Heart right ventricle (tissue), 16 donors: ENCODE results near the gene RAD51D. TPM values are rescaled to one million over a fixed set of nuclear protein-coding genes. Genes with fewer than 3 reads are reported as not detected.
"Not testable (repeated sequence)": the region's sequence is repeated elsewhere in the genome, so short reads cannot be mapped to it uniquely, and the experiment has no call there.

Experiments
- ATAC-seq, 8 donors: fragments of 200-7000 bp; cut with Tn5 transposase; one replicate each; pipeline ENCODE4 v1.9.1; 2020; ENCODE audit warnings: mild to moderate bottlenecking in 8 of 8, moderate library complexity in 8 of 8, moderate number of reproducible peaks in 1 of 8
- DNase-seq, 2 donors: peaks; one replicate each; pipeline ENCODE4 v3.0.0-alpha.2; 2020
- H3K27ac ChIP-seq, 10 donors: fragments of 200-600 bp; sonication (generic) in 2 of 10; one replicate each; pipeline versions ENCODE4 v1.5.0 to v1.8.0; 2020 to 2022; ENCODE audit warnings: mild to moderate bottlenecking in 3 of 10
- H3K27me3 ChIP-seq, 7 donors: fragments of 200-600 bp; one replicate each; pipeline ENCODE4 v1.8.0; 2021 to 2022; ENCODE audit warnings: mild to moderate bottlenecking in 2 of 7
- H3K36me3 ChIP-seq, 9 donors: fragments of 200-600 bp; sonication (generic) in 1 of 9; one replicate each; pipeline versions ENCODE4 v1.5.0 to v1.8.0; 2020 to 2022; ENCODE audit warnings: mild to moderate bottlenecking in 2 of 9
- H3K4me1 ChIP-seq, 9 donors: fragments of 200-600 bp; sonication (generic) in 1 of 9; one replicate each; pipeline versions ENCODE4 v1.5.0 to v1.8.0; 2020 to 2022; ENCODE audit warnings: mild to moderate bottlenecking in 4 of 9
- H3K4me3 ChIP-seq, 10 donors: fragments of 200-600 bp; sonication (generic) in 2 of 10; one replicate each; pipeline versions ENCODE4 v1.5.0 to v1.8.0; 2020 to 2022; ENCODE audit warnings: mild to moderate bottlenecking in 7 of 10, moderate library complexity in 2 of 10
- H3K9me3 ChIP-seq, 11 donors: fragments of 200-600 bp in 10 of 11; sonication (generic) in 2 of 11; one replicate each; pipeline versions ENCODE4 v1.5.0 to v1.8.0; 2013 to 2022; ENCODE audit warnings: mild to moderate bottlenecking in 2 of 11, control low read depth in 1 of 11, moderate library complexity in 1 of 11
- CTCF ChIP-seq, 9 donors: fragments of 200-600 bp; sonication (generic) in 2 of 9; IDR thresholded peaks; one replicate each; pipeline versions ENCODE4 v1.5.0 to v1.8.0; 2021 to 2022; ENCODE audit warnings: antibody characterized with exemption in 9 of 9, mild to moderate bottlenecking in 5 of 9, moderate library complexity in 1 of 9
- WGBS, 2 donors: extraction: QIAGEN DNeasy Blood & Tissue Kit; methylation state at CpG; one replicate each; pipeline ENCODE4 v1.1.7; 2013; ENCODE audit warnings: inconsistent platforms in 1 of 2; 5-methylcytosine and 5-hydroxymethylcytosine counted together
- intact Hi-C, 10 donors: fragments of 100-400 bp; cut with DNase I; formaldehyde crosslinking; loops; one replicate each; pipeline versions ENCODE4 v1.11.1 to v1.14.2; 2022
- polyA plus RNA-seq, 2 donors: library from polyadenylated mRNA; stranded (reverse); fragments of 200-250 nt; gene quantifications; one replicate each; pipeline ENCODE4 v1.2.3, GENCODE V29; 2013
- total RNA-seq, 10 donors: library from RNA; stranded (reverse); fragmentation: NEBNext Ultra II Directional in 3 of 10; extraction: Animal tissue kit (Norgen Biotek cat#: 25700) in 3 of 10; gene quantifications; one replicate each; pipeline versions ENCODE4 v1.2.1 to v1.2.4, GENCODE V29; 2021 to 2023
- donor health status: Arrhythmogenic right ventricular cardiomyopathy.
- donor health status: ischemic (EF 13 %, LVEDD 7.1; RV severe dilation, severe dysfunction).
- donor health status: healthy with polysubstance abuse.
- donor health status: DM: no; HTN: yes; CAD: no.
- donor health status: DM: no; HTN: no; CAD: no.
- donor health status: ischemic (EF 25% LVEDD 6.9; RV normal size, moderate dysfunction).
- donor health status: ischemic (EF 25% LVEDD 5.7; RV mildly dilated, moderate dysfunction).
- donor health status: healthy.
- donor health status: DM: yes; HTN: yes; CAD: no.
- donor health status: Ischemic cardiomyopathy.
- donor health status: ischemic (EF 35%, LVEDD 5.7; RV mildly dilated, moderate dysfunction).
- donor health status: nonischemic (EF 11% LVEDD 7.7; RV severe dilation, severe dysfunction).
- donor health status: DM: yes; HTN: yes; CAD: no.
- donor health status: PGD.
- donor health status: ischemic (EF 29% LVEDD 5.4; RV normal size, mild dysfunction).
- donor health status: nonischemic (EF 23%, LVEDD 6.1; RV moderate dilation, normal function).

RAD51D gene
- total and polyA plus RNA-seq, 12 donors = 3.0 to 9.6 (median 5.3) TPM

DNA sequence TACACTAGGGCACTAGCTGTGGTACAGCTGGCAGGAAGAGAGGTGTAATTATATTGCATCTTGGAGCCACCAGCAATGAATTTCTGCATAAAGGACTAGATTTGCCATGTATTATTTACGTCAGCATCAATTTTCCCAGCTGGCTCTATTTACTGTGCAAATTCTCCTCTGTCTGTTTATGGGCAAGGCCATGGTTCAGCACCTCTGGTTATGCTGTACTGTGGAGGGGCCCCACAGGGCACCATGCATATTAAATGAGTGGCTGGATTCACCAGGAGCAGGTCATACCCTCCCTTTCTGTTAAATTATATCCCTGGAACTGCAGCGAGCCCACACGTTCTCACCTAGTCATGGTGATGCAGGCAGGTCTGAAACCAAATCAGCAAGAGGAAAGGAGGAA lies 19.8 kb downstream of the RAD51D start:
- no peak overlapping the region for H3K4me3 ChIP-seq
- TF ChIP-seq CTCF (IDR thresholded peaks at IDR 0.05) = no peak
- H3K4me1 ChIP-seq = no peaks in the 10 kb centered on the region
- ATAC-seq (no peak), DNase-seq (no peak)
- no peaks in the 10 kb centered on the region for H3K27me3 ChIP-seq
- WGBS, 2 donors = 97% methylated on average over 3 of the region's 3 CpGs
- H3K36me3 ChIP-seq = peaks cover 0 to 85% (median 35%) of the 10 kb centered on the region in 9 donors
- intact Hi-C loops = no loop called here
- H3K27ac ChIP-seq = no peak overlapping the region
- no peaks in the 10 kb centered on the region for H3K9me3 ChIP-seq

GRCh38 chr17:35097776-35098175 lies 21.9 kb downstream of the RAD51D start:
- intact Hi-C loops = no loop called here
- DNase-seq (no peak), ATAC-seq (no peak)
- TF ChIP-seq CTCF (IDR thresholded peaks at IDR 0.05) = no peak
- Histone ChIP-seq H3K4me1 (no peaks in the 10 kb centered on the region), H3K27me3 (no peaks in the 10 kb centered on the region), H3K36me3 (peaks cover 0 to 64% (median 35%) of the 10 kb centered on the region in 9 donors), H3K27ac (no peak overlapping the region), H3K4me3 (no peak overlapping the region), H3K9me3 (no peaks in the 10 kb centered on the region)
- WGBS, 2 donors = 87% methylated on average over 2 of the region's 2 CpGs

DNA sequence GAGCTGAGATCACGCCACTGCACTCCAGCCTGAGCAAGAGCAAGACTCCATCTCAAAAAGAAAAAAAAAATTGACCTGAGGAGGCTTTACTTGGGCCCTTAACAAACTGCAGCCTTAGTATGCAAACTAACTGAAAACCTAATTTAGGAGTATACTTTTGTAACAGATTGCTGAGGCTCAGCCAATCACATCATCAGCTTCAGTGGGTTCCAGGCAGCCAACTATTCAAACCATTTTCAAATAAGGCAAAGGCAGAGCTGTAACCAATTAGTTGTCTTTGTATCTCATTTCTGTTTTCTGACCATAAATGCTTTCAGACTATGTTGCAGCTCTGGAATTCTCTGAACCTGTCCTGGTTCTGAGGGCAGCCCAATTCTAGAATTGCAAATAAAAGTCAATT lies 23.9 kb downstream of the RAD51D start:
- Histone ChIP-seq H3K9me3 (no peaks in the 10 kb centered on the region), H3K27ac (no peak overlapping the region), H3K4me1 (no peaks in the 10 kb centered on the region), H3K36me3 (peaks cover 0 to 44% (median 19%) of the 10 kb centered on the region in 9 donors), H3K4me3 (no peak overlapping the region), H3K27me3 (no peaks in the 10 kb centered on the region)
- TF ChIP-seq CTCF (IDR thresholded peaks at IDR 0.05) = no peak
- intact Hi-C loops = no loop called here
- WGBS, 2 donors = 100% methylated on average over 1 of the region's 1 CpG
- ATAC-seq = no peak
- DNase-seq = no peak

DNA sequence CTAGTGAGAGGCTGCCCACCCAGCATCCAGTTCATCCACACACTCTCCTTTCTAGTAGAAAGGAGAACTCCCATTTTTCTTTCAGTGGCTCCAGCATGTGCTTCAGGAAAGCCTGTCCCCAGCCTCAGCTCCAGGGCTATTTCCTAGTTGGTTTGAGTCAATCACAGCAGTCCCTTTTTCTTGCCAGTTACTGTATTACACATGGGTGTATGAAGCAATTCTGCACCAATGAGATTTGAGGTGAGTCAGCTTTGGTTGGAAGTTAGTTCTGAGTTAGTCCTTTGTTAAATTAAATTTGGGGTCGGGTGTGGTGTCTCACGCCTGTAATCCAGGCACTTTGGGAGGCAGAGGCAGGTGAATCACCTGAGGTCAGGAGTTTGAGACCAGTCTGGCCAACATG lies 24.8 kb downstream of the RAD51D start:
- intact Hi-C loops = loop anchor here in 2 of 10 donors (5.0 kb wide), 1 partner anchor 98 kb away; no protein-coding TSS in a partner anchor
- DNase-seq = no peak
- 78 to 84% methylated on average over 2 of the region's 2 CpGs for WGBS, 2 donors

DNA sequence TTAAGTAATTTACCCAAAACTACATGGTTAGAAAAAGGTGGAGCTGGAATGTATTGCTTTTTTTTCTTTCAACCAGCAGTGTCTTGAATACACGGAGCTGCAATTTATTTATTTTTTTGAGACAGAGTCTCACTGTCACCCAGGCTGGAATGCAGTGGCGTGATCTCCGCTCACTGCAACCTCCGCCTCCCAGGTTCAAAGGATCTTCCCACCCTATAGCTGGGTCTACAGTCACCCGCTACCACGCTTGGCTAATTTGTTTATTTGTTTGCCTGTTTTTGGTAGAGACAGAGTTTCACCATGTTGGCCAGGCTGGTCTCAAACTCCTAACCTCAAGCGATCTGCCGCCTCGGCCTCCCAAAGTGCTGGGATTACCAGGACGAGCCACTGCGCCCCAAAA lies 29.0 kb downstream of the RAD51D start:
- H3K4me1 ChIP-seq = peaks cover 0 to 27% (median 11%) of the 10 kb centered on the region in 9 donors
- ATAC-seq, H3K27me3 ChIP-seq, H3K4me3 ChIP-seq, H3K36me3 ChIP-seq, DNase-seq, H3K27ac ChIP-seq, H3K9me3 ChIP-seq: not testable (repeated sequence)
- intact Hi-C loops = loop anchor here in 2 of 10 donors (5.0 kb wide), 1 partner anchor 93 kb away; no protein-coding TSS in a partner anchor
- 93 to 96% methylated on average over 11 of the region's 11 CpGs for WGBS, 2 donors

More for the DNA sequence above, 24.8 kb downstream of the RAD51D start:
- no peak for TF ChIP-seq CTCF (IDR thresholded peaks at IDR 0.05)
- H3K4me3 ChIP-seq = no peak overlapping the region
- no peaks in the 10 kb centered on the region for H3K9me3 ChIP-seq
- H3K4me1 ChIP-seq = peaks cover 0 to 4% (median under 1%) of the 10 kb centered on the region in 9 donors
- ATAC-seq = peak in 1 of 8 donors; percentile 85
- peaks cover 0 to 35% (median 12%) of the 10 kb centered on the region in 9 donors for H3K36me3 ChIP-seq
- no peaks in the 10 kb centered on the region for H3K27me3 ChIP-seq
- H3K27ac ChIP-seq = no peak overlapping the region
